ENCODE results near the gene SERPINA6.

SERPINA6 gene

DNA sequence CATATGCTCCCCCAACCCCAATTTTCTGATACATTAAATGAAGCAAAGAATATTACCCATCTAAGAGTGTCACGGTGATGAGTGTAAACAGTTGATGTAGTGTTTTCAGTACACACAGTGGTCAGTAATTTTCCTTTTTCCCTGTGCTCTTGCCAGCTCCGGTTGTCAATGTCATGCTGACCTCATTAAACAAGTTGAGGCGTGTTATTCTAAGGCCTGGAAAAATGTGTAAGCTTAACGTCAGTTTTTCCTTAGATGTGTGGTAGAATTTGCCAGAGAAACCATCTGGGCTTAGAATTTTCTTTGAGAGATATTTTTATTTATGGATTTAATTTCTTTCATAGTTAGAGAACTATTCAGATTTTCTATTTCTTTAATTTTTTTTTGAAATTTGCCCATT, 11.7 kb upstream of the SERPINA6 start:
- H3K27ac ChIP-seq: no peak overlapping the region
- H3K4me3 ChIP-seq: no peak overlapping the region
- DNase-seq (ENCODE audit: low spot score): no peak
- TF ChIP-seq, protein P1, sequence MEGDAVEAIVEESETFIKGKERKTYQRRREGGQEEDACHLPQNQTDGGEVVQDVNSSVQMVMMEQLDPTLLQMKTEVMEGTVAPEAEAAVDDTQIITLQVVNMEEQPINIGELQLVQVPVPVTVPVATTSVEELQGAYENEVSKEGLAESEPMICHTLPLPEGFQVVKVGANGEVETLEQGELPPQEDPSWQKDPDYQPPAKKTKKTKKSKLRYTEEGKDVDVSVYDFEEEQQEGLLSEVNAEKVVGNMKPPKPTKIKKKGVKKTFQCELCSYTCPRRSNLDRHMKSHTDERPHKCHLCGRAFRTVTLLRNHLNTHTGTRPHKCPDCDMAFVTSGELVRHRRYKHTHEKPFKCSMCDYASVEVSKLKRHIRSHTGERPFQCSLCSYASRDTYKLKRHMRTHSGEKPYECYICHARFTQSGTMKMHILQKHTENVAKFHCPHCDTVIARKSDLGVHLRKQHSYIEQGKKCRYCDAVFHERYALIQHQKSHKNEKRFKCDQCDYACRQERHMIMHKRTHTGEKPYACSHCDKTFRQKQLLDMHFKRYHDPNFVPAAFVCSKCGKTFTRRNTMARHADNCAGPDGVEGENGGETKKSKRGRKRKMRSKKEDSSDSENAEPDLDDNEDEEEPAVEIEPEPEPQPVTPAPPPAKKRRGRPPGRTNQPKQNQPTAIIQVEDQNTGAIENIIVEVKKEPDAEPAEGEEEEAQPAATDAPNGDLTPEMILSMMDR (IDR thresholded peaks at IDR 0.05): no peak

DNA sequence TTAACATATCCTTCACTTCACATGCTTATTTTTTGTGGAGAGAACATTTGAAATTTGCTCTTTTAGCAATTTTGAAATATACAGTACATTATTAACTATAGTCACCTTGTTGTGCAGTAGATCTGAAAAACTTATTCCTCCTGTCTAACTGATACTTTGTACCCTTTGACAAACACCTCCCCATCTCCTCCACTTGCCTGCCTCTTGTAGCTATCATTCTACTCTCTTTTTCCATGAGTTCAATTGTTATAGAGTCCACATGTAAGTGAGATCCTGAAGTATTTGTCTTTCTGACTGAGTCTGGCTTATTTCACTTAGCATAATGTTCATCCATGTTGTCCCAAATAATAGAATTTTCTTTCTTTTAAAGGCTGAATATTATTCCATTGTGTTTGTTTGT, 9.5 kb upstream of the SERPINA6 start:
- TF ChIP-seq, protein P1 (IDR thresholded peaks at IDR 0.05): no peak
- no peak overlapping the region for H3K4me3 ChIP-seq
- no peak overlapping the region for H3K27ac ChIP-seq
- DNase-seq (ENCODE audit: low spot score): no peak

DNA sequence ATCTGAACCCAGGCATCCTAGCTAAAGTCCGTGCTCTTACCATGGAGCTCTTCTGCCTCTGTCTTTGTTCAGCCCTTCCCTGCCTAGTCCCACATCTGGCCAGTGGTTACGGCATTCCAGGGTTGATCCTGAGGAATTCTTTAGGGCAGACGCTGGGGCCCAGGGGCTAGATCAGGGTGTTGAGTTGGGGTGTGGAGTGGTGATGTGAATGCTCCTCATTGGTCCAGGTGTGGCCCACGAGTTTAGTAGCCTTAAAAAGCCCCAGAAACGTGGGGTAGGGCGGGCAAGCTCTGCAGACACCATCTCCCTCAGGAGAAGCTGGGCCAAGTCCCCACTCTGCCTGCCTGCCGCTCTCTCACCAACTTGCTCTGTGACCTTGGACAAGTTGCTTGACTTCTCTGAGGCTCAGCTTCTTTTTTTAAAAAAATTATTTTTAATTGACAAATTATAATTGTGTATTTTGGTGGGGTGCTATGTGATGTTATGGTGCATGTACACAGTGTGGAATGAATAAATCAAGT, 9.0 kb upstream of the SERPINA6 start:
- no peak overlapping the region for H3K27ac ChIP-seq
- TF ChIP-seq, protein P1 (IDR thresholded peaks at IDR 0.05): no peak
- DNase-seq (ENCODE audit: low spot score): no peak
- H3K4me3 ChIP-seq: no peak overlapping the region

DNA sequence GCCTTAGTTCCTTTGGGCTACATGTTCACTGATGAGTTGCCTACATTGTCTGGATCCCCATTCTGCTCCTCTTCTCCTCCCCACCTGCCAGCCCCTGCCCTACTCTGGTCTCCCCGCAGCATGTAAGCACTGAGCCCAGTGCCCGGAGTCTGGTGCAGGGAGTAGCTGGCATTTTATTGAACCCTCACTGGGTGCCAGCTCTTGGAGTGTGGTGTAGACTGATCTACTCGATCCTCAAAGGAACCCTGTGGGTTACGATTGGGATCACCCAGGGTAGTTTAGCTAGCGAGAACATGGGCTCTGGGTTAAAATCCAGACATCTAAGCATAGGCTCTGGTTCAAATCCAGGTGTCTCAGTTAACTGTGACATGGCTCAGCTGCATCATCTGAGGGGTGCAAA, 8.3 kb upstream of the SERPINA6 start:
- TF ChIP-seq, protein P1 (IDR thresholded peaks at IDR 0.05): no peak
- Histone ChIP-seq H3K4me3 (no peak overlapping the region), H3K27ac (no peak overlapping the region)
- no peak for DNase-seq (ENCODE audit: low spot score)

DNA sequence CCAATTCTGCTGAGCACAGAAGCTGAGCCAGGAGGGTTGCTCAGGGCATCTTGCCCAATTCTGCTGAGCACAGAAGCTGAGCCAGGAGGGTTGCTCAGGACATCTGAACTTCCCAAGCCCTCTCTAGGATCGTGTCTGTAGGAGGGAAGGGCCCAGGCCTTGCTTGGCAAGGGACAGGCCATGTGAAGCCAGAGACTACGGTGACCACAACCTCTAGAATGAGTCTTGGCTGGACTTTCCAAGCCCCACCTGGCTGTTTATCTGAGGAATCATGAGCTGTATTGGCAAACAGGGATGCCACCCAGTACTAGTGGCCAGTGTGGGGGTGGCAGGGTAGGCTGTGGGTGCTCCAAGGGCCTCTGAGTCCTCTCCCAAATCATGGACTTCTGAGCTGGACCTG, 7.7 kb upstream of the SERPINA6 start:
- H3K4me3 ChIP-seq: no peak overlapping the region
- DNase-seq (ENCODE audit: low spot score): no peak
- H3K27ac ChIP-seq: no peak overlapping the region
- TF ChIP-seq, protein P1 (IDR thresholded peaks at IDR 0.05): no peak

DNA sequence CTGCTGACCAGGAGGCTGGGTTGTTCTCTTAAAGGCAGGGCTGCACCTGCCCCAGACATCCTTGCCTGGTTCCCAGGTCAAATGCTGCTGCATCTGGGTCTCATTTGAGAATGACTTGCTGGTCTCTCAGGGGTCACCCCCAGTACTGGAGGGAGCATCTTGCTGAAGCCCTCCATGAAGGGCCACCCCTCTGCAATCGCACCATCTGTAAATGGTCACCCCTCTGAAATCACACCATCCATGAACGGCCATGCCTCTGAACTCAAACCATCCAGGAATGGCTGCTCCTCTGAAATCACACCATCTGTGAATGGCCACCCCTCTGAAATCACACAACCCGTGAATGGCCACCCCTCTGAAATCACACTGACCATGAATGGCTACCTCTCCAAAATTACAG, 7.3 kb upstream of the SERPINA6 start:
- DNase-seq (ENCODE audit: low spot score): no peak
- no peak overlapping the region for H3K27ac ChIP-seq
- no peak overlapping the region for H3K4me3 ChIP-seq
- TF ChIP-seq, protein P1 (IDR thresholded peaks at IDR 0.05): no peak

DNA sequence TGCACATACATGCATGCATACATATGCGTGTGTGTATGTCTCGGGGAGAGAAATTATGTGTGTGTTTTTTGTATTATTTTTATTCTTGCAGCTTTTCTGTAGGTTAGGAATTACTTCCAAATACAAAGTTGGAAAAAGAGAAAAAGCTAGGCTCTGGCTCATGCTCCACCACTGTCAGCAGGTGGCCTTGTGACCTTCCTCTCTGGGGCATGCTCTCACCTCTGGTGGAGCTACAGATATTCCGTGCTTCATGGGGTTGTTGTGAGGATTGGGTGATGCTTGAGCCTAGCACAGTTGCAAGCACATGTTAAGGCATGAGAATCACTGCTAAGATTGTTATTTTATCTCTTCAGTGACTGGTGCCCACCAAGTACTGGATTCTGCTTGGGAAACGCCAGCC, 6.7 kb upstream of the SERPINA6 start:
- no peak for DNase-seq (ENCODE audit: low spot score)
- Histone ChIP-seq H3K4me3 (no peak overlapping the region), H3K27ac (no peak overlapping the region)
- TF ChIP-seq, protein P1 (IDR thresholded peaks at IDR 0.05): no peak
